ENCODE results near the gene CCT7.
"Not testable (repeated sequence)": the region's sequence is repeated elsewhere in the genome, so short reads cannot be mapped to it uniquely, and the experiment has no call there.

The CCT7 gene

GRCh38 chr2:73233932-73234832 lies at the start of gene CCT7:
TSS of gene CCT7 (plus strand) at chr2:73234308. CDS start at chr2:73234379, 71 bp downstream.
- peak; percentile 89 for DNase-seq (ENCODE audit: low spot score)

GRCh38 chr2:73185965-73186364 lies 48.1 kb upstream of the CCT7 start:
- DNase-seq (ENCODE audit: low spot score), result no peak

- no peak for DNase-seq (ENCODE audit: low spot score)
Measured at GRCh38 chr2:73187549-73187948, 46.6 kb upstream of the CCT7 start.

GRCh38 chr2:73197579-73197978 lies 36.5 kb upstream of the CCT7 start:
- no peak for DNase-seq (ENCODE audit: low spot score)

GRCh38 chr2:73200281-73200680 lies 33.8 kb upstream of the CCT7 start:
- DNase-seq (ENCODE audit: low spot score), result not testable (repeated sequence)

- no peak for DNase-seq (ENCODE audit: low spot score)
Measured at GRCh38 chr2:73202156-73203054, 31.7 kb upstream of the CCT7 start, which contains the start of gene NOTO. TSS of gene NOTO (plus strand) at chr2:73202574. CDS start at chr2:73202667, 93 bp downstream.

GRCh38 chr2:73203055-73203681 lies 30.9 kb upstream of the CCT7 start:
- DNase-seq (ENCODE audit: low spot score), result no peak

GRCh38 chr2:73205611-73206010 lies 28.5 kb upstream of the CCT7 start:
- no peak for DNase-seq (ENCODE audit: low spot score)

- DNase-seq (ENCODE audit: low spot score), result no peak
Measured at GRCh38 chr2:73208258-73208657, 25.9 kb upstream of the CCT7 start.

GRCh38 chr2:73210019-73210418 lies 24.1 kb upstream of the CCT7 start:
- no peak for DNase-seq (ENCODE audit: low spot score)

GRCh38 chr2:73210696-73211095 lies 23.4 kb upstream of the CCT7 start:
- no peak for DNase-seq (ENCODE audit: low spot score)

- no peak for DNase-seq (ENCODE audit: low spot score)
Measured at GRCh38 chr2:73212098-73212447, 22.0 kb upstream of the CCT7 start.

- DNase-seq (ENCODE audit: low spot score), result peak; percentile 88
Measured at GRCh38 chr2:73212448-73213176, 21.5 kb upstream of the CCT7 start.

- DNase-seq (ENCODE audit: low spot score), result peak; percentile 92
Measured at GRCh38 chr2:73214120-73215035, 19.7 kb upstream of the CCT7 start, which contains the start of gene SMYD5. TSS of gene SMYD5 (plus strand) at chr2:73214245. CDS start at chr2:73214267, 22 bp downstream.

- DNase-seq (ENCODE audit: low spot score), result no peak
Measured at GRCh38 chr2:73215254-73215653, 18.9 kb upstream of the CCT7 start.

- DNase-seq (ENCODE audit: low spot score), result no peak
Measured at GRCh38 chr2:73217160-73217559, 16.9 kb upstream of the CCT7 start.

GRCh38 chr2:73217826-73218225 lies 16.3 kb upstream of the CCT7 start:
- DNase-seq (ENCODE audit: low spot score), result no peak

GRCh38 chr2:73218298-73218697 lies 15.8 kb upstream of the CCT7 start:
- DNase-seq (ENCODE audit: low spot score), result peak; percentile 56

GRCh38 chr2:73223821-73224220 lies 10.3 kb upstream of the CCT7 start:
- no peak for DNase-seq (ENCODE audit: low spot score)
